B cell (primary cell): ENCODE data around the gene PDZRN3. TPM values are rescaled to one million over a fixed set of nuclear protein-coding genes. Genes with fewer than 3 reads are reported as not detected.

Experiments
- ATAC-seq: fragments of 200-7000 bp; cut with Tn5 transposase; one replicate; pipeline ENCODE4 v1.10.0; 2021; ENCODE audit warnings: low read depth, mild to moderate bottlenecking, moderate number of reproducible peaks, moderate library complexity
- CTCF ChIA-PET: fragments of 350-600 bp; sonication (Branson Sonifier 250); formaldehyde crosslinking; loops from one replicate; lab custom pipeline; 2021; ENCODE audit warnings: antibody characterized with exemption, inconsistent platforms; lab: Charles Lee
- POLR2A ChIA-PET: fragments of 350-600 bp; sonication (Branson Sonifier 250); formaldehyde crosslinking; loops from one replicate; lab custom pipeline; 2021; ENCODE audit warnings: antibody characterized with exemption; lab: Charles Lee
- DNase-seq: peaks from one replicate; pipeline ENCODE4 v3.0.0; 2013
- H2AFZ ChIP-seq: 2 replicates; pipeline ENCODE4 v1.6.1; 2012; ENCODE audit warnings: mild to moderate bottlenecking, low read depth, low read length; ENCODE audit not compliant: insufficient read depth, poor library complexity, severe bottlenecking
- H3K27ac ChIP-seq, 2 donors: 1 replicate in 1 of 2; 2 replicates in 1 of 2; pipeline ENCODE4 v1.5.1; 2012 to 2013; ENCODE audit warnings: low read length in 2 of 2, mild to moderate bottlenecking in 2 of 2, moderate library complexity in 1 of 2
- H3K27me3 ChIP-seq, 4 experiments: fragments of 200-600 bp in 1 of 4; sonication (generic) in 1 of 4; replicated peaks in 1 of 4; 1 replicate in 2 of 4; 2 replicates in 2 of 4; pipeline versions ENCODE4 v1.6.1 to v1.7.0; 2013 to 2016; ENCODE audit warnings: low read length in 3 of 4, mild to moderate bottlenecking in 2 of 4, mixed read lengths in 1 of 4, moderate library complexity in 1 of 4; ENCODE audit not compliant: insufficient read depth in 4 of 4, control insufficient read depth in 3 of 4; ENCODE audit errors: control extremely low read depth in 1 of 4
- H3K36me3 ChIP-seq, 2 experiments: replicated peaks in 1 of 2; 1 replicate in 1 of 2; 2 replicates in 1 of 2; pipeline versions ENCODE4 v1.6.1 to v1.7.1; 2013; ENCODE audit warnings: low read length in 1 of 2; ENCODE audit not compliant: insufficient read depth in 2 of 2, control insufficient read depth in 1 of 2; ENCODE audit errors: control extremely low read depth in 1 of 2, extremely low read depth in 1 of 2
- H3K4me1 ChIP-seq, 2 donors: fragments of 200-600 bp in 1 of 2; sonication (generic) in 1 of 2; 1 replicate in 1 of 2; 2 replicates in 1 of 2; pipeline versions ENCODE4 v1.5.1 to v1.6.1; 2013 to 2017; ENCODE audit warnings: low read length in 2 of 2; ENCODE audit not compliant: control insufficient read depth in 2 of 2, insufficient read depth in 2 of 2
- H3K4me2 ChIP-seq: replicated peaks from 2 replicates; pipeline ENCODE3; 2012; ENCODE audit warnings: mild to moderate bottlenecking, low read depth, low read length; ENCODE audit not compliant: poor library complexity, severe bottlenecking
- H3K4me3 ChIP-seq, 5 experiments: fragments of 200-600 bp in 1 of 5; sonication (generic) in 1 of 5; 1 replicate in 3 of 5; 2 replicates in 2 of 5; pipeline versions ENCODE4 v1.5.1 to v1.7.0; 2011 to 2016; ENCODE audit warnings: low read length in 4 of 5, mild to moderate bottlenecking in 4 of 5, low read depth in 2 of 5, control low read depth in 1 of 5, moderate library complexity in 1 of 5; ENCODE audit not compliant: insufficient read depth in 1 of 5; ENCODE audit errors: control extremely low read depth in 1 of 5, extremely low read depth in 1 of 5
- H3K79me2 ChIP-seq: fragments of 200-600 bp; sonication (generic); one replicate; pipeline ENCODE4 v1.6.0; 2016; ENCODE audit warnings: low read length; ENCODE audit not compliant: control insufficient read depth, insufficient read depth
- H3K9ac ChIP-seq: fragments of 200-600 bp; sonication (generic); 2 replicates; pipeline ENCODE4 v1.6.1; 2017; ENCODE audit warnings: mild to moderate bottlenecking, low read length, moderate library complexity
- H3K9me3 ChIP-seq, 3 donors: one replicate each; pipeline versions ENCODE4 v1.6.1 to v1.7.1; 2013; ENCODE audit warnings: low read length in 2 of 3; ENCODE audit not compliant: control insufficient read depth in 2 of 3, insufficient read depth in 1 of 3; ENCODE audit errors: control extremely low read depth in 1 of 3
- H4K20me1 ChIP-seq: 2 replicates; pipeline ENCODE4 v1.6.0; 2012; ENCODE audit warnings: mild to moderate bottlenecking, low read length; ENCODE audit not compliant: insufficient read depth, control insufficient read depth, poor library complexity, severe bottlenecking
- H3K27ac Mint-ChIP-seq: one replicate; pipeline ENCODE4 v1.8.0; 2021; ENCODE audit warnings: mixed read lengths
- H3K27me3 Mint-ChIP-seq: one replicate; pipeline ENCODE4 v1.8.0; 2021; ENCODE audit warnings: mixed read lengths
- H3K4me1 Mint-ChIP-seq: one replicate; pipeline ENCODE4 v1.8.0; 2021; ENCODE audit warnings: mixed read lengths
- H3K4me3 Mint-ChIP-seq: one replicate; pipeline ENCODE4 v1.8.0; 2021; ENCODE audit warnings: mixed read lengths
- H3K9me3 Mint-ChIP-seq: one replicate; pipeline ENCODE4 v1.8.0; 2022; ENCODE audit warnings: mixed read lengths; ENCODE audit not compliant: insufficient read depth
- CTCF ChIP-seq: fragments of 200-600 bp; IDR thresholded peaks from one replicate; pipeline ENCODE4 v1.8.0; 2022; ENCODE audit warnings: antibody characterized with exemption, mild to moderate bottlenecking
- EZH2 ChIP-seq: IDR thresholded peaks from 2 replicates; pipeline ENCODE4 v1.6.1; 2012; ENCODE audit warnings: borderline replicate concordance, low read depth, mild to moderate bottlenecking, moderate library complexity, low read length; ENCODE audit not compliant: insufficient read depth, poor library complexity, severe bottlenecking
- WGBS: methylation state at CpG from one replicate; pipeline ENCODE4 v1.1.5; 2013; ENCODE audit warnings: missing lambda C conversion rate; ENCODE audit not compliant: insufficient coverage; 5-methylcytosine and 5-hydroxymethylcytosine counted together
- intact Hi-C: fragments of 100-400 bp; cut with micrococcal nuclease; formaldehyde crosslinking; loops from one replicate; pipeline ENCODE4 v1.10.0; 2022
- polyA plus RNA-seq: library from polyadenylated mRNA; depleted of rRNA; stranded (reverse); fragments of >200 nt; gene quantifications from 2 replicates; pipeline ENCODE4 v1.2.3, GENCODE V29; 2012
- total RNA-seq, 2 donors: library from RNA; stranded (reverse); fragments of 120-200 nt in 1 of 2; gene quantifications; 1 replicate in 1 of 2; 2 replicates in 1 of 2; pipeline versions ENCODE4 v1.2.3 to v1.2.4, GENCODE V29; 2013 to 2022

PDZRN3 gene
- total and polyA plus RNA-seq, 2 donors (not counting 1 experiment from before 2014, with no cell fraction given), result not detected

- intact Hi-C loops, result no loop called here
- no peak for TF ChIP-seq CTCF
- TF ChIP-seq EZH2, result no peak
- Histone ChIP-seq H3K79me2 (no peaks in the 10 kb centered on the region), H3K9me3 (peaks cover 0 to 3% (median 3%) of the 10 kb centered on the region in 3 donors), H4K20me1 (no peaks in the 10 kb centered on the region), H3K4me3 (no peak overlapping the region), H3K4me2 (no peak overlapping the region), H2AFZ (no peak overlapping the region), H3K27ac (no peak overlapping the region), H3K4me1 (no peaks in the 10 kb centered on the region), H3K27me3 (peaks cover 0 to 3% (median 0%) of the 10 kb centered on the region in 4 experiments), H3K9ac (no peak overlapping the region), H3K36me3 (no peaks in the 10 kb centered on the region)
- WGBS, result 61% methylated on average over 2 of the region's 5 CpGs
- ChIA-PET CTCF (no interaction called here), POLR2A (no interaction called here)
- no peak overlapping the region for H3K27ac Mint-ChIP-seq
- peaks cover 7% of the 10 kb centered on the region for H3K4me1 Mint-ChIP-seq
- peaks cover 4% of the 10 kb centered on the region for H3K9me3 Mint-ChIP-seq
- H3K4me3 Mint-ChIP-seq, result no peak overlapping the region
- H3K27me3 Mint-ChIP-seq, result peaks cover 33% of the 10 kb centered on the region
- ATAC-seq (no peak), DNase-seq (no peak)
Measured at GRCh38 chr3:73473181-73473897, 151.4 kb downstream of the PDZRN3 start.

- Mint-ChIP-seq H3K27me3 (peaks cover 33% of the 10 kb centered on the region), H3K9me3 (no peaks in the 10 kb centered on the region), H3K4me1 (peaks cover 7% of the 10 kb centered on the region), H3K27ac (no peak overlapping the region), H3K4me3 (no peak overlapping the region)
- H3K4me3 ChIP-seq, result no peak overlapping the region
- no peak overlapping the region for H2AFZ ChIP-seq
- H3K36me3 ChIP-seq, result no peaks in the 10 kb centered on the region
- no peaks in the 10 kb centered on the region for H4K20me1 ChIP-seq
- no peaks in the 10 kb centered on the region for H3K4me1 ChIP-seq
- ATAC-seq (no peak), DNase-seq (no peak)
- ChIA-PET CTCF (no interaction called here), POLR2A (no interaction called here)
- intact Hi-C loops, result no loop called here
- no peak overlapping the region for H3K4me2 ChIP-seq
- H3K79me2 ChIP-seq, result no peaks in the 10 kb centered on the region
- H3K27ac ChIP-seq, result no peak overlapping the region
- TF ChIP-seq CTCF (no peak), EZH2 (no peak)
- H3K27me3 ChIP-seq, result peaks cover 0 to 3% (median 0%) of the 10 kb centered on the region in 4 experiments
- no peak overlapping the region for H3K9ac ChIP-seq
- peaks cover 0 to 3% (median 0%) of the 10 kb centered on the region in 3 donors for H3K9me3 ChIP-seq
- 79% methylated on average over 6 of the region's 8 CpGs for WGBS
Measured at GRCh38 chr3:73471986-73472787, 152.6 kb downstream of the PDZRN3 start.
